Measurements from ENCODE around the gene BCL7A.

BCL7A gene

GRCh38 chr12:122079532-122080081, 57.9 kb downstream of the BCL7A start:
- DNase-seq = no peak

- peak; percentile 66 for DNase-seq
Observed at GRCh38 chr12:122080149-122081082, 58.7 kb downstream of the BCL7A start.

- no peak for DNase-seq
Observed at GRCh38 chr12:122081083-122081696, 59.5 kb downstream of the BCL7A start.

- peak; percentile 66 for DNase-seq
Observed at GRCh38 chr12:122081697-122082221, 60.1 kb downstream of the BCL7A start.

GRCh38 chr12:122082621-122083356, 61.1 kb downstream of the BCL7A start:
- DNase-seq = no peak

GRCh38 chr12:122084857-122085405, 63.2 kb downstream of the BCL7A start:
- DNase-seq = no peak

GRCh38 chr12:122085591-122085990, 63.9 kb downstream of the BCL7A start:
- DNase-seq = no peak

GRCh38 chr12:122086116-122086515, 64.4 kb downstream of the BCL7A start:
- DNase-seq = no peak

GRCh38 chr12:122086641-122087285, 65.1 kb downstream of the BCL7A start:
- DNase-seq = no peak

- DNase-seq = no peak
Observed at GRCh38 chr12:122087431-122088178, 65.9 kb downstream of the BCL7A start.

- DNase-seq = no peak
Observed at GRCh38 chr12:122088179-122088810, 66.6 kb downstream of the BCL7A start.

GRCh38 chr12:122089077-122089476, 67.4 kb downstream of the BCL7A start:
- DNase-seq = no peak

- DNase-seq = no peak
Observed at GRCh38 chr12:122090759-122091515, 69.3 kb downstream of the BCL7A start.

- DNase-seq = no peak
Observed at GRCh38 chr12:122093098-122093883, 71.6 kb downstream of the BCL7A start.

- no peak for DNase-seq
Observed at GRCh38 chr12:122094137-122094734, 72.6 kb downstream of the BCL7A start.

GRCh38 chr12:122094735-122095631, 73.3 kb downstream of the BCL7A start:
- DNase-seq = no peak

- no peak for DNase-seq
Observed at GRCh38 chr12:122096014-122096413, 74.3 kb downstream of the BCL7A start.

Data from femur (tissue), 1 donor.